NT2/D1 (cell line): ENCODE data around the gene RASAL2.

Experiments
- SUZ12 ChIP-seq: IDR thresholded peaks from 2 replicates; pipeline ENCODE4 v1.6.1; 2011; ENCODE audit not compliant: insufficient read length, insufficient read depth; ENCODE audit errors: extremely low read depth
- YY1 ChIP-seq: IDR thresholded peaks from 2 replicates; pipeline ENCODE4 v1.6.1; 2011; ENCODE audit not compliant: insufficient read length, insufficient read depth
- ZNF274 ChIP-seq: IDR thresholded peaks from 2 replicates; pipeline ENCODE4 v1.6.1; 2011; ENCODE audit warnings: mild to moderate bottlenecking, low read depth, low read length

- TF ChIP-seq ZNF274, result no peak
- TF ChIP-seq YY1, result no peak
- no peak for TF ChIP-seq SUZ12
These were observed 80.6 kb downstream of the RASAL2 start for GRCh38 chr1:178174539-178174938.
